ENCODE measurements around the gene KCNQ1. TPM values are rescaled to one million over a fixed set of nuclear protein-coding genes. Genes with fewer than 3 reads are reported as not detected.

The KCNQ1 gene
- total and polyA plus RNA-seq, 9 of the 15 experiments (the other 6 are each of a cell fraction or from before 2014, with no cell fraction given): 0.44 TPM; not detected in 8

GRCh38 chr11:2791139-2791520 is 346.3 kb downstream of the KCNQ1 start:
- ATAC-seq (no peak), DNase-seq (ENCODE audit: extremely low read depth in 1 of 4, low spot score in 3 of 4) (no peak), FAIRE-seq (no peak)
- no peak overlapping the region for H3K27ac ChIP-seq (ENCODE audit: extremely low read depth, low read depth, low read length)
- H4K20me1 ChIP-seq (replicated peaks; ENCODE audit: control insufficient read depth, insufficient read depth, low read length): no peaks in the 10 kb centered on the region
- WGBS (ENCODE audit: insufficient coverage, low coverage, missing lambda C conversion rate): 75% methylated on average over 20 of the region's 20 CpGs
- in situ Hi-C loops (cut with MboI): no loop called here
- H3K27me3 ChIP-seq (ENCODE audit: control insufficient read depth in 2 of 2, insufficient read depth in 2 of 2, low read length in 2 of 2): no peaks in the 10 kb centered on the region
- ChIA-PET CTCF (ENCODE audit: low intra/inter-chr PET ratio) (no interaction called here), POLR2A (no interaction called here)
- no peaks in the 10 kb centered on the region for H3K79me2 ChIP-seq (ENCODE audit: control insufficient read depth, insufficient read depth, low read length)
- no peak overlapping the region for H2AFZ ChIP-seq (ENCODE audit: low read depth, low read length)
- H3K9me1 ChIP-seq (ENCODE audit: control insufficient read depth, insufficient read depth, low read length): no peaks in the 10 kb centered on the region
- no peak overlapping the region for H3K4me2 ChIP-seq (ENCODE audit: insufficient read depth, low read length)
- no peaks in the 10 kb centered on the region for H3K36me3 ChIP-seq (ENCODE audit: control insufficient read depth, insufficient read depth, low read length)
- H3K9ac ChIP-seq (ENCODE audit: insufficient read depth in 1 of 2, low read depth in 2 of 2, low read length in 2 of 2): no peak overlapping the region
- TF ChIP-seq KAT7 (CRISPR knock-in tag; IDR thresholded peaks at IDR 0.05; ENCODE audit: borderline replicate concordance): no peak
- TF ChIP-seq PHF8 (IDR thresholded peaks at IDR 0.05; ENCODE audit: borderline replicate concordance, low read length): no peak
- no peak for TF ChIP-seq E2F4 (CRISPR knock-in tag; IDR thresholded peaks at IDR 0.05; ENCODE audit: low read depth)
- no peak for TF ChIP-seq NCOA4 (IDR thresholded peaks at IDR 0.05; ENCODE audit: partially characterized antibody)
- no peak for TF ChIP-seq SRF (CRISPR knock-in tag; IDR thresholded peaks at IDR 0.05)
- no peak for TF ChIP-seq PCBP2 (IDR thresholded peaks at IDR 0.05; ENCODE audit: low read depth, low read length, poor library complexity, severe bottlenecking)
- no peak for TF ChIP-seq CBX5 (IDR thresholded peaks at IDR 0.05; ENCODE audit: borderline replicate concordance, low read depth)
- no peak for TF ChIP-seq NEUROD1 (IDR thresholded peaks at IDR 0.05; ENCODE audit: borderline replicate concordance, low read depth, low read length, partially characterized antibody)
- no peak for TF ChIP-seq MYBL2 (IDR thresholded peaks at IDR 0.05; ENCODE audit: low read depth)
- TF ChIP-seq MYBL2 (CRISPR knock-in tag; IDR thresholded peaks at IDR 0.05; ENCODE audit: borderline replicate concordance): no peak
- TF ChIP-seq RFX5 (IDR thresholded peaks at IDR 0.05; ENCODE audit: low read depth, low read length): no peak
- TF ChIP-seq DEAF1 (CRISPR knock-in tag; IDR thresholded peaks at IDR 0.05): no peak
- peaks cover 2% of the 10 kb centered on the region; the same call in 1 of the 2 replicates for H3K9me3 ChIP-seq (replicated peaks; ENCODE audit: control insufficient read depth, insufficient read depth, low read depth, low read length)
- BruUV-seq (replicated peaks): no TSS peak
- H3K4me1 ChIP-seq (replicated peaks in 1 of 2; ENCODE audit: control insufficient read depth in 2 of 2, insufficient read depth in 2 of 2, low read length in 2 of 2): peaks cover 11 to 60% of the 10 kb centered on the region in 2 experiments; a peak in 3 of 5 replicates
- intact Hi-C loops (cut with micrococcal nuclease): no loop called here
- H3K4me3 ChIP-seq: no peak overlapping the region
